ENCODE results near the gene SLC7A1.
A peak's percentile ranks its signal among the peaks of the same experiment; 100 is the strongest.
"Not testable (repeated sequence)": the region's sequence is repeated elsewhere in the genome, so short reads cannot be mapped to it uniquely, and the experiment has no call there.

SLC7A1 gene
- 32.6 to 58.0 reads per million in 2 donors for total RNA-seq

DNA sequence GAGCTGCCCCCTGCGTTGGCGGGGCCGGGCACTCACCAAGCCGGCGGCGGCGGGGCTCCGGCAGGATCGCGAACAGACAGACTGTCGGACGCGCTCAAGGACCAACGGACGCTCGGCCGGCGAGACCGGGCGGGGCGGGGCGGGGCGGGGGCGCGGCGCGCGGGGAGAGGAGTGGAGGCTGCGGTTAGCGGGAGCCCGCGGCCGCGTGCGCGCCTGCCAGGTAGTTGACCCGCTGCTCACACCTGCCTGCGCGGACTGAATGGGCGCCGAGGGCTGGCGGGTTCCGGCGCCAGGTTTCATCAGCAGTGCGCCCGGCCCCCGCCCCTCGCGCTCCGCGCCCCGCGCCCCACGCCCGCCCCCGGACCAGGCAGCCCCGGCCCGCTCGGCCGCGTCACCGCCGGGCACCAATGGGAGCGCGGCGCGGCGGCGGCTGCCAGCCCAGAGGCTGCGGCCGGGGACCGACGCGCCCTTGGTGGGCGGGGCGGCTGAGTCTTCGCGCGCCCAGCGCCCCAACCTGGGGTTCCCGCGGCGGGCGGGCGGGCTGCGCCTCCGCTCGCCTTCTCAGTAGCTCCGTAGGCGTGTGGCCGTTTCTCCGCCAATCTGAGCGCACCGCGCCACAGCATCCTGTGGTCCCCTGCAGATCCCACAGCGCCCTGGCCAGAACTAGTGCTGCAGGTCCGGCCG lies at the start of gene SLC7A1:
Gene SLC7A1, minus strand, starts transcription at position 309 of the 684 bp plus-strand sequence. CDS start 59,500 bp downstream, outside the sequence.
- peak; percentile 75 to 94 (median 78) for DNase-seq

DNA sequence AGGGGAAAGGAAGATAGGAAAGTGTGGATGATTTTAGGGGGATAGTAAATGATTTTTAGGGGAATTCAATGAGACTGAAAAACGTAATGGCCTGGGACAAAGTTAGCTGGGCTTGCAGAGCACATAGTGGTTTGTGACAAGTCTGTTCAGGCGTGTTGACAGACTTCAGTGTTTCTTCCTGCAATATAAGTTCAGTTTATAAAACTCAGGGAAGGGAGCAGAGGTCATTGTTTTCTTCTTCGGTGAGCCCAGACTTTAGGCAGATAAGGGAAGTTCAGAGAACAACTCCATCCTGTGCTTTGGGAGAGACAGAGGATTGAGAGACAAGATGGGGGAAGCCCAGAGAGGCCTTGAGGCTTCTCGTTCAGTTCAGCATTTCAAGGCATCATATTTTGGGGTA lies 45.2 kb upstream of the SLC7A1 start:
- DNase-seq = no peak

DNA sequence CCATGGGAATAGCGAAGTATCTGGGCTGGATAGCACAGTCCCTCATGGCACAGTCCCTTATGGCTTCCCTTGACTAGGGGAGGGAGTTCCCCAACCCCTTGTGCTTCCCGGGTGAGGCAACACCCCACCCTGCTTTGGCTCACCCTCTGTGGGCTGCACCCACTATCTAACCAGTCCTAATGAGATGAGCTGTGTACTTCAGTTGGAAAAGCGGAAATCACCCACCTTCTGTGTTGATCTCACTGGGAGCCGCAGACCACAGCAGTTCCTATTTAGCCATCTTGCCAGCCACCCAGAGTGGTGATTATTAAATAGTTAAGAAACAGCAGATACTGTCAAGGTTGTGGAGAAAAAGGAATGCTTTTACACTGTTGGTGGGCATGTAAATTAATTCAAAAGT lies 41.3 kb upstream of the SLC7A1 start:
- not testable (repeated sequence) for DNase-seq

DNA sequence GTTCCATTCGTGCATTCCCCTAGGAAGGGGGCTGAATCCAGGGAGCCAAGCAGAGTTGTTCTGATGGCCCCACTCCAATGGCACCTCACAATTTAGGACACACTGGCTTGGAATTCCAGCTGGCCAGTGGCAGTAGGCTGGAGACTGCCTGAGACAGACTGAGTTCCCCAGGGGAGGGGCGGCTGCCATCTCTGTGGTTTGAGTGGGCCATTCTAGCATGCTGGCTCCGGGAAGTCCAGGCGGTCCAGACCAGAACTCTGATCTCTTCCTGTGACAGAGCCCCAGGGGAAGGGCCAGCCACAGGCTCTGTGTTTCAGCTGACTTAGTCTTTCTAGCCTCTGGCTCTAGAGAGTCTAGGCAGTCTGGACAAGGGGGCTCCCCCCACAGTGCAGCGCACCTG lies 29.5 kb upstream of the SLC7A1 start:
- no peak for DNase-seq

DNA sequence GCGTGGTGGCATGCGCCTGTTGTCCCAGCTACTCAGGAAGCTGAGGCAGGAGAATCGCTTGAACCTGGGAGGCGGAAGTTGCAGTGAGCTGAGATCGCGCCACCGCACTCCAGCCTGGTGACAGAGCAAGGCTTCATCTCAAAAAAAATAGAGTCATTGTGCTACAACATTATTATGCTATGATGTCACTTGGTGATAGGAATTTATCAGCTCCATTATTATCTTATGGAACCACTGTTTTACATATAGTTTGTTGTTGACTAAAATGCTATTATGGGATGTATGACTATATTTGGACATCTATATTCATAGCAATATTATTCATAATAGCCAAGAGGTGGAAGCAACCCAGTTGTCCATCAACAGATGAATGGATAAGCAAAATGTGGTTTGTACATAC lies 26.4 kb upstream of the SLC7A1 start:
- no peak for DNase-seq

DNA sequence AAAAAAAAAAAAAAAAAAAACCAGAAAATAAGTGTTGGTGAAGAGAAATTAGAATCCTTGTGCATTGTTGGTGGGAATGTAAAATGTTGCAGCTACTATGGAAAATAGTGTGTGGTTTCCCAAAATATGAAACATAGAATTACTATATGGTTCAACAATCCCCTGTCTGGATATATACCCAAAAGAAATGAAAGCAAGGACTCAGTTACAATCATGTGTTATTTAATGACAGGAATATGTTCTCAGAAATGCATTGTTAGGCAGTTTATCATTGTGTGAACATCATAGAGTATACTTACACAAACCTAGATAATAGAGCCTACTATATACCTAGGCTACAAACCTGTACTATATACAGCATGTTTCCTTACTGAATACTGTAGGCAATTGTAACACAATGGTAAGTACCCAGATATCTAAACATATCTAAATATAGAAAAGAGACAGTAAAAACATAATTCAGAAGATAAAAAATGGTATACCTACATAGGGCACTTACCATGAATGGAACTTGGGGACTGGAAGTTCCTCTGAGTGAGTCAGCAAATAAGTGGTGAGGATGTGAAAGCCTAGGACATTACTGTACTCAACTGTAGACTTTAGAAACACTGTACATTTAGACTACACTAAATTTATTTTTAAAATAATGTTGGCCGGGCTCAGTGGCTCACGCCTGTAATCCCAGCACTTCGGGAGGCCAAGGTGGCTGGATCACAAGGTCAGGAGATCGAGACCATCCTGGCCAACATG lies 25.7 kb upstream of the SLC7A1 start:
- DNase-seq = no peak

DNA sequence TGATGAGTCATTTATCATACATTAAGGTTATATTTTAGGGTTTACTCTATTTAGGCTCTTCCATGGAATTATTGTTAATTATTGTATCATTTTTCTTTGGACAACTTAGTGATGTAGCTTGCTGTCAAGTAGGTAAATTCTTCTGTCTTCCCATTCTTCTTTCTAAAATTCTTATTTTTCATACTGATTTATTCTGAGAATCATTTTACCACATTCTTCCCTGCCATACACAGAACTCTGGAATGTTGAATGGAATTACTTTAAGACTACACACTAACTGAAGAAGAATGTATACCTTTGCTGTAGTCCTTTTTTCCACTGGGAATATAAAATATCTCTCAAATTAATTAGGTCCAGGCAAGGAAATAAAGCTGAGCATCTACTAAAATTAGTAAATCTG lies 24.5 kb upstream of the SLC7A1 start:
- DNase-seq = no peak

DNA sequence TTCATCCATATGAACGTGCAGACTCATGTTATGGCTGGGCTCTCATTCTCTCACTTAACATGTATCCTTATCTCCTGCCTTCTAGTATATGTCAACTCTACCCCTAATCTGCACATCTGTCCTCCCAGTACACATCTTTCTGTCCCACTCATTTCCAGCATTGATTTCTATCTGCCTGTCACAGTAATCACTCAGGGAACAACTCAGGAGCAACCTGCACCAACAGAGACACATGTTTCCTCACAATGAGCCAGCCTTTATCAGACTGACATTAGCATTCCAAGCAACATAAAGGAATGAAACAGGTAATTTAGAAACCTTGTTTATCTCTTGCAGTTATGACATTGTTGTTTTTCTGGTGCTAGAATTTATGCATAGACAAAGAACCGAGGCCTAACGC lies 17.6 kb upstream of the SLC7A1 start:
- DNase-seq = no peak

DNA sequence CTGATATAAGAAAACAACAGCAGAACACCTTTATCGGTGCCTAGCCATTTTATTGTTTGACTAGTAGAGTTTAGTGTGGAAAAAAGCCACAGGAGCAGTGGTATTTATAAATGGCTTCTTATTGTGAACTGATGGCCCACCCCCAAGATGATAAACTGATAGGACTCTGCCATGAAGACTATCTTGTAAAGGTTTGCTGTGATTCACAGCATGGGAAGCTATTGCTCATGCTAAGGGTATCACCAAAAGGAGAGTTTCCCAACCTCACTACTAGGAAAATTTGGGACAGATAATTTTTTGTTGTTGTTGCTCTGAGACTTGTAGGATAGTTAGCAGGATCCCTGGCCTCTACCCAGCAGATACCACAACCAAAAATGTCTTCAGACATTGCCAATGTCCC lies 12.0 kb upstream of the SLC7A1 start:
- no peak for DNase-seq

DNA sequence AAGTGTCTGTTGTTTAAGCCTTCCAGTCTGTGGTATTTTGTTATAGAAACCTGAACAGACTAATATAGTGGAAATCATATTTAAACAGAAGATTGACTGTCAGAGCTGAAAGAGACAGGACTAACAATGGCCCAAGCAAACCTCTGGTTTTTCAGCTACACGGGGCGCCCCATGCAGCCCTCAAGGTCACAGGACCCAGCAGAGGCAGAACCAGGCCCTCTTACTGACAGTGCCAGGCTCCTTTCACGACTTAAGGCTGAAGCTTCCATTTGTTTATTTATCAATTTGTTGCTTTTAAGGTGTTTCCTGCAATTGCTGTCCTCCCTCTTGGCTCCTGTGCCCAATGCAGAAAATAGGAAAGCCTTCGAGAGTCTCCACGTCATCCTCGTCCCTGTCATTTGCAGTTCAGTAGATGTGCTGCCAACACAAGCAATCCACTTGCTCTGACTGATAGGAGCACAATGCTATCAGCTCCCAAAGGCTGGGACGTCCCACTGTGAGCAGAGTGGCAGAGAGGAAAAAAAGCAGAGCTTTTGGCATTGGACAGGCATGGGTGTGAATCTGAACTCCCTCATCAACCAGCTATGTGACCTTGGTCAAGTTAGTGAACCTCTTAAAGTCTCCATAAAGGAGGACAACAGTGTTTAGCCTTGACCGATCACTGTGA lies 10.5 kb upstream of the SLC7A1 start:
- no peak for DNase-seq

DNA sequence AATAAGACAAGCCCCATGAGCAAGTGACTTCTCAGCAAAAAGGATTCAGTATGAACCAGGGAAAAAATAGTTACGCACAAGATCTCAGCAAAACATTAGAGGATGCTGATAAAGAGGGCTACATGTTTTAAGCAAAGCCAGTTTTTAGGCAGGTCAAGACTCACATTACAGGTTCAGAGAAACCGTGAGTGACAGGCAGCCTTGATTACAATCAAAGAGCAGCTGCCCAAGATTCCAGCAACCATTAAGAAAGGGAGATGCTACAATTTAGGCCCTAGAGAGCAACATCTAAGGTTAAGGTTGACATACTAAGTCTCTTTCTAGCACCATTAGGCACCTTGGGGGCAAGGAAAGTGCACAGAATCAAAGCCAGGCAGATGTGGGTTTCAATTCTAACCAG lies 2.8 kb upstream of the SLC7A1 start:
- DNase-seq = no peak

DNA sequence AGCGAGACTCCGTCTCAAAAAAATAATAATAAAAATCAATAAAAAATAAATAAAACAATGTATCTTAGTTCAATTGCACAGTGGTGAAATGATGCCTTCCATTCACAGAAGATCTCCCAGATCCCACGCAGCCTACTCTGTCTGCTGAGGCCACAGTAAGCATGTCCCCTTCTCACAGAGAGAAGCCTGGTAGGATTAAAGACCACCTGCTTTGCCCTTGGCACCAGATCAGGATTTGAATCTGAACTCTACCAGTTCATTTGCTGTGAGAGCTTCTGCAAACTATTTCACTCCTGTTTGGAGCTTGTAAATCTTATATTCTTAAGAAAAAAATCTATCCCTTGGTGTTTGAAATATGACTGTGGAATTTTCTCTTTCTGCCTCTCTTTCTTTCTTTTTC lies 2.2 kb upstream of the SLC7A1 start:
- DNase-seq = no peak

DNA sequence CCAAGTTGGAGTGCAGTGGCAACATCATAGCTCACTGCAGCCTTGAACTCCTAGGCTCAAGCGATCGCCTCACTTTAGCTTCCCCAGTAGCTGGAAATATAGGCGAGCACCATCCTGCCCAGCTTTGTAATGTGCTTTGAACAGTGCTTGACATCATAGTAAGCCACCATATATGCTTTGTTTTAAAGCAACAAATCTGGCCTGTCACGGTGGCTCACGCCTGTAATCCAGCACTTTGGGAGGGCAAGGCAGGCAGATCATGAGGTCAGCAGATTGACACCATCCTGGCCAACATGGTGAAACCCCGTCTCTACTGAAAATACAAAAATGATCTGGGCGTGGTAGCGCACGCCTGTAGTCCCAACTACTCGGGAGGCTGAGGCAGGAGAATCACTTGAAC lies 1.8 kb upstream of the SLC7A1 start:
- DNase-seq = no peak

DNA sequence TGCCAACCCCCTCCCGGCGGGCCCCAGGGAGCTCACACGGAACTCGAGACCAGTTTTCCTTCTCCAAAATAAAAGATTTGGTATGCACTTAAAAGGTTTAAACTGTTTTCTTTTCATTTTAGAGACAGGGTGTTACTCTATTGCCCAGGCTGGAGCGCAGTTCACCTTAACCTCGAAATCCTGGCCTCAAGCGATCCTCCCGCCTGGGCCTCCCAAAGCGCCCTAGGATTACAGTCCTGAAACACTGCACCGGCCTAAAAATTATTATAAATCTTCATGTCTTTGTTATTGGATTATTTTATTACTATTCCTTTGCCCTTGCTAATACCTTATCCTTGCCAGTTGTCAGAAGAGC lies 553 bp upstream of the SLC7A1 start:
- DNase-seq = no peak

DNA sequence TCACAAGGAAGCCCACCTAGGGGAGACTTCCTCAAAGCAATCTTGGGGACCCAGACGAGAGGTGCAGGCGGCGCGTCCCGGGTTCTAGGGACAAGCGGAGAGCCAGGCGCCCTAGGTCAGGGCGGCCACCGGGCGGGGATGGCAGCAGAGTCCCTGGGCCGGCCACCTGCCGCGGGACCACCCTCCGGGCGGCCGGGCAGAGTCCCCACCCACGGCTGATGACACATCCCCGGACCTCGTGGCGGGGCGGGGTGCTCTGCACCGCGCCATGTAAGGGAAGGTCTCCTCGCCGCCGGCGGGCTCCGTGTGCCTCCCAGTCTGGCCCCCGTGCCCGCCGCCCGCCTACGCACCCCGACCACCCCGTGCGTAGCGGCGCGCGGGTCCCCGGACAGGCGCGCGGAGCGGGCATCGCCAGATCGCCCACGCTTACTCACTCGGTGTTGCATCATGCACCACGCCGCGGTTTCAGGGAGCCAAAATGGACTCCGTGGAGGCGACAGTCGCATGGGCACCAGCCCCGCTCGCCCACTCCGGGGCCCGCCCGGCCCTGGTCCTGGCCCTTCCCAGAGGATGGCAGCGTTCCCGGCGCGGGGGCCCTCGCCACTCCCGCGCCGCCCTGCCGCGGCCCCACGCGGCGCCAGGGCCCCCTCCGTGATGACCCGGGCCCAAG lies 643 bp downstream of the SLC7A1 start:
- DNase-seq = peak; percentile 29 to 64 (median 61)

DNA sequence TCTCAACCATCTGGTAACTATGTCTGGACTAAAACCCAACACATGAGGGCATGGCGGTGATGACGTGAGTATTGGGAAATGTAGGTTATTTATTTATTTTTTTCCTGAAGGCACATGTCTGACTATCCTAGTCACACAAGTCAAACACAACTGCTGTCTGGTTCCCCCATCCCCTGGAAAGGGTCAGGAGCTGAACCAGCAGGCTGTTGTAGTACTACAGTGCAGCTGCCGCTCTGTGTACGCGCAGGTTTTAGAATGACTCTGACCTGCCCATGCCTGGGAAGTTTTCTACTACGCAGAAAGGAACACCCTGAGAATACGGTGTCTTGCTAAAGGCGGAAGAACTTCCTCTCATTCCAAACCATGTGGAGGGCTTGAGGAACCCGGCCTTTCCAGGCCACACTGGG lies 1.2 kb downstream of the SLC7A1 start:
- DNase-seq = peak in 3 of 5 experiments; percentile 21 to 58 (median 25)

DNA sequence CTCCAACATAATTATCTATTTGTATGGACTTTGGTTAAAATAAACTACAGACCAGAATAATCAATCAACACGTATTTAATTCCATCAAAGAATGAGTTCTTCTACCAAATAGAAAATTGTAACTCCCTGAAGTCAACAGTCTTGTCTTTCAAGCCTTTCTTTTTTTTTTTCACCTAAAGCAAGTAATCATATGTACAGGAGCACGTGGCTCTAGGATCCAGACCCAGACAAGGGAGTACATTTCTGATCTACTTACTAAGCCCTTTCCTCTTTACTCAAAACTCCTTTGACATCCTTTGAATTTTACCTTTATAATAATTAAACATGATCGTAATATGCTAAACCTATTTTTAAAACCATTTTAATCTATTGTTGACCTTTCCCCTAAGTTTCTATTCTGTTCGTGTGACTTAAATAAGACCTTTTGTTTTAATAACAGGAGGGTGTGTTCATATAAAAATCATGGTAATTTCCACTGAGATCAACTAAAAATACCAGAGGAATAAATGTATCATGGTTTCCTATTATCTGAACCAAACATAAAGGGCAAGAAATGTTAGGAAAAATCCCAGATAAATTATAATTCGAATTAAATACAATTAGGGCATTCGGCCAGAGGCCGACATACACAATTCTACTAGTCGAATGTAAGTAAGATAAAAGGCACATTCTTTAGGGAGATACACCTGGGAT lies 1.7 kb downstream of the SLC7A1 start:
- DNase-seq = no peak

DNA sequence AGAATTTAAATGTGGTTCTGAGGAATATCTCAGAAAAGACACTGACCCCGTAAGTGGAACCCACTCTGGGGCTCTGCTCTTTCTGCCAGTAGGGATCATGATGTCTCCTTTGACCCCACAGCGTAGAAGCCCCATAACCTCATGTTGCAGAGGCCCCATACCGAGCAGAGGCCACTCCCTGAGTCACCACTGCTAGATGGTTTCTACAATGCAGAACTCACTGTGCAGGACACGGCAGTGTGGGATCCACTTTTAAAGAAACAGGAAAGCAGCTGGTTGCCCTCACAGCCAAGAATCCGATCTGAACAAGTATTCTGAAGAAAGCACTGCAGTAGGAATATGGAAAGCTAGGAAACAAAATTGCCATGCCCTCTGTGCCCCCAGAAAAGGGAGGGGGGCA lies 4.2 kb downstream of the SLC7A1 start:
- DNase-seq = no peak

DNA sequence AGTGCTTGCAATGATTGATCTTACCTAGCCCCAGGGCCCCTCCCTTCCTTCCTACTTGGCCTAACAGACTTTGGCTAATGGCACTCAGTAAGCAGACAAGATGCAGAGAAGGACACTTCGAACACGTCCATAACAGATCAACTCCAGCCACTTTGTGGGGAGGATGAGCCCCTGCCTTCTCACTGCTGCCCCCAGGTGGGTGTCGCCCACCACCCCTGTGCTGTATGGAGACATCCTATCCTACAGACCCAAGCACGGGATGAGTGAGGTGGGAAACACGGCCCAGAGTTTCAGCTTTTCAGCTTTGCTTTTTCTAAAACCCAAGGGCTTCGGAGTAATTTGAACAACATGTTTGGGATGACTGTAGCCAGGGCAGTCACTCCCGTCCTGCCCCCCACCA lies 5.5 kb downstream of the SLC7A1 start:
- DNase-seq = no peak

DNA sequence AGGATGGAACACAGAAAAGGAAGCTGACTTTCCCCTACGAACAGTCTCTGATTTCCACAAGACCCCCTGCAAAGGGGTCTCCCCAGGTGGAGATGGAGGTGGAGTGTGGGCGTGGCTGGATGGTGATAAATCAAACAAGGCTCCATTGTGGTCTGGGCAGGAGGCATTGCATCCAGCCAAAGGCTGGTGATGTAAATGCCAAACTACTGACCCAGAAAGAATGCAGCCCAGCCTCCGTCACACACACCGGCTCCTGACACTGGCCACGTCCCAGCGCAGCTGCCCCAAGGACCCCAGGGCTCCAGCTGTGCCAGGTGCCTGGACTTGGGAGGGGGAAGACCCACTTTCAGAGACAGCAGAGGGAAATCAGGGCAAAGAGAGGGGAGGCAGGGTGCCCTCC lies 6.3 kb downstream of the SLC7A1 start:
- DNase-seq = no peak

DNA sequence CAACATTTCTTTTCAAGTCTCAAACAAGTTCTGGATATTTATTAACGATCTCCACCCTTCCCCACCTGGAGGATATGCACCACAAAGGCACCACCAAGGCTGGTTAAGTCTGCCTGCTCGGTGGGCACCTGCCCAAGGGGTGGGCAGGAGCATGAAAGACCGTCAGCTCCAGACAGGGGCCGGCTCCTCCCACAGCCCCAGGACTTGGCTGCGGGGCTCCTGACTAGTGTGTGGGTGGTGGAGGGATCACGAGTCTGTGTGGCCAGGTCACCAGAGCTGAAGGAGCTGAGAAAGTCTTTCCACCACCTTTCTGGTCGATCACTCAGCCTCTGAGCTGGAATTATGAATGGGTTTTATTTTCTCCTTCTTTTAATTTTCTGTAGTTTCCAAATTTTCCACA lies 7.8 kb downstream of the SLC7A1 start:
- DNase-seq = no peak

DNA sequence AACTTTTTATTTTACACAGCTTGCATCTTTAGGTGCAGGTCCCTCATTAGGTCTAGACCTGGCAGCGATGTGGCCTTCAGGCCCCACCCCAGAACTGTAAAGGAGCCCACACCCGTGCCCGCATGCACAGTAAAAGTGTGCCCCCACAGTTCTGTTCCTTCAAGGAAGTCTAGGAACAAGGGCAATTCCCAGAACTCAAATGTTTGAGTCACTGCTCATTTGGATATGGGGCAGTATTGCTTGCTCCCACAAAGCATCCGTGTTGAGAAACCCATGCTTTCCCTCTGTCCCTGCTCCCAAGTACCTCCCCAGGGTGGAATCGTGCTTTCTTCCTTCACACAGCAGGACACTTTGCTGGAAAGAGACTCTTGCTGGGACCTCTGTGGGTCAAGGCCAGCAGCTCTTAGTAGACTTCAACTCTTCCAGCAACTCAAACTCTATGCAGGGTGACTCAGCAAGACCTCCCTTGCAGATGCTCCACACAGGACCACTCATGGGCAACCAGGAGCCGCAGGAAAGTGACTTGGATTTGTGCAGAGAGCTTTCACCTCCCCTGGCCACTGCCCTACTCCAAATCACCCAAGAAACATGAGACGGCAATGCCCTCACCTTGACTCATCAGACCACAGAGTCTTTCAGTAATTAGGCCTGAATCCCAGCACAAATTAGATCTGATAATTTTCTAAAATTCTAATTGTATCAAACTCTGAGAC lies 12.3 kb downstream of the SLC7A1 start:
- DNase-seq = no peak
